OCI-LY7 (cell line): ENCODE results near the gene NINL. TPM values are rescaled to one million over a fixed set of nuclear protein-coding genes. Genes with fewer than 3 reads are reported as not detected.
A peak's percentile ranks its signal among the peaks of the same experiment; 100 is the strongest.

Experiments
- BruUV-seq: library from RNA; stranded (reverse); fragments of 400-500 nt; replicated peaks from 2 replicates; lab custom pipeline; 2021; lab: Mats Ljungman, UMichigan
- CTCF ChIA-PET: fragments of 300-600 bp; sonication (Branson Sonifier 250); formaldehyde crosslinking; loops from one replicate; lab custom pipeline; 2022; ENCODE audit warnings: antibody characterized with exemption; ENCODE audit not compliant: unreplicated experiment; lab: Charles Lee
- POLR2A ChIA-PET: fragments of 300-600 bp; sonication (Branson Sonifier 250); formaldehyde crosslinking; loops from one replicate; lab custom pipeline; 2022; ENCODE audit warnings: antibody characterized with exemption; lab: Charles Lee
- DNase-seq: peaks from one replicate; pipeline ENCODE4 v3.0.0-alpha.2; 2015; ENCODE audit warnings: low spot score
- H2AFZ ChIP-seq: fragments of 200-600 bp; sonication (generic), shearing (Covaris generic); 2 replicates; pipeline ENCODE4 v1.6.1; 2014; ENCODE audit warnings: mild to moderate bottlenecking, antibody characterized with exemption, low read length, moderate library complexity
- H3K27ac ChIP-seq: fragments of 200-600 bp; sonication (generic); 2 replicates; pipeline ENCODE4 v1.5.1; 2014; ENCODE audit warnings: mixed run types, low read depth, mild to moderate bottlenecking, moderate library complexity, low read length, inconsistent platforms; ENCODE audit not compliant: poor library complexity, severe bottlenecking
- H3K36me3 ChIP-seq: fragments of 200-600 bp; sonication (generic); 2 replicates; pipeline ENCODE4 v1.6.1; 2014; ENCODE audit warnings: mild to moderate bottlenecking, antibody characterized with exemption, low read length, moderate library complexity, mixed read lengths; ENCODE audit not compliant: insufficient read depth
- H3K4me1 ChIP-seq: fragments of 200-600 bp; sonication (generic); 2 replicates; pipeline ENCODE4 v1.5.1; 2014; ENCODE audit warnings: mild to moderate bottlenecking, low read length; ENCODE audit not compliant: insufficient read depth, poor library complexity, severe bottlenecking
- H3K4me2 ChIP-seq: fragments of 200-600 bp; sonication (generic); 2 replicates; pipeline ENCODE4 v1.6.1; 2014; ENCODE audit warnings: mild to moderate bottlenecking, low read length
- H3K4me3 ChIP-seq: fragments of 200-600 bp; sonication (generic); 2 replicates; pipeline ENCODE4 v1.5.1; 2014; ENCODE audit warnings: mild to moderate bottlenecking, low read depth, low read length; ENCODE audit not compliant: poor library complexity, severe bottlenecking
- H3K79me2 ChIP-seq: fragments of 200-600 bp; sonication (generic); 2 replicates; pipeline ENCODE4 v1.6.1; 2016; ENCODE audit warnings: low read depth, mild to moderate bottlenecking, low read length, moderate library complexity, mixed read lengths; ENCODE audit not compliant: insufficient read depth
- H3K9me2 ChIP-seq: fragments of 200-600 bp; sonication (generic); 2 replicates; pipeline ENCODE4 v1.6.1; 2016; ENCODE audit warnings: mild to moderate bottlenecking, low read length, mixed read lengths; ENCODE audit not compliant: insufficient read depth
- H3K9me3 ChIP-seq: fragments of 200-600 bp; sonication (generic); 2 replicates; pipeline ENCODE4 v1.6.1; 2014; ENCODE audit warnings: mild to moderate bottlenecking, mixed run types, low read length, mixed read lengths
- H4K20me1 ChIP-seq: fragments of 200-600 bp; sonication (generic); 2 replicates; pipeline ENCODE4 v1.6.1; 2014; ENCODE audit warnings: mild to moderate bottlenecking, antibody characterized with exemption, low read length, moderate library complexity, mixed read lengths; ENCODE audit not compliant: insufficient read depth
- CTCF ChIP-seq: fragments of 200-600 bp; sonication (generic); conservative IDR thresholded peaks from 2 replicates; pipeline ENCODE4 v1.5.1; 2014; ENCODE audit warnings: mild to moderate bottlenecking, antibody characterized with exemption, low read length, moderate library complexity, mixed read lengths
- EZH2phosphoT487 ChIP-seq: fragments of 200-600 bp; sonication (generic); IDR thresholded peaks from 2 replicates; pipeline ENCODE4 v1.6.1; 2018; ENCODE audit warnings: low read depth, borderline replicate concordance, mild to moderate bottlenecking, mixed run types, antibody characterized with exemption, low read length, moderate library complexity, mixed read lengths
- intact Hi-C: fragments of 100-400 bp; cut with micrococcal nuclease; formaldehyde crosslinking; loops from one replicate; pipeline ENCODE4 v1.10.0; 2022; ENCODE audit not compliant: unreplicated experiment
- total RNA-seq, 2 experiments: library from RNA; depleted of rRNA in 1 of 2; stranded (reverse); fragments of >200 nt in 1 of 2; shearing (Covaris generic) in 1 of 2; gene quantifications; 2 replicates each; pipeline ENCODE4 v1.2.3, GENCODE V29; 2014 to 2022

Gene NINL
- total RNA-seq, 2 experiments from 2014 or later, result 0.06 to 0.55 TPM

- POLR2A ChIA-PET, result no interaction called here
- no peaks in the 10 kb centered on the region for H3K79me2 ChIP-seq
- DNase-seq, result peak; percentile 42
- H4K20me1 ChIP-seq, result no peaks in the 10 kb centered on the region
- H3K9me2 ChIP-seq, result no peaks in the 10 kb centered on the region
- TF ChIP-seq EZH2phosphoT487, result no peak
- peak; percentile 74 for TF ChIP-seq CTCF
- H3K9me3 ChIP-seq, result no peaks in the 10 kb centered on the region
- H3K4me3 ChIP-seq, result no peak overlapping the region
- CTCF ChIA-PET, result no interaction called here
- H3K4me2 ChIP-seq, result no peak overlapping the region
- no peaks in the 10 kb centered on the region for H3K36me3 ChIP-seq
- no peak overlapping the region for H3K27ac ChIP-seq
- no peaks in the 10 kb centered on the region for H3K4me1 ChIP-seq
- BruUV-seq, result no TSS peak
- no peak overlapping the region for H2AFZ ChIP-seq
- intact Hi-C loops, result no loop called here
Observed at GRCh38 chr20:25470045-25470444, 115.3 kb downstream of the NINL start.

- ChIA-PET POLR2A (no interaction called here), CTCF (no interaction called here)
- no peaks in the 10 kb centered on the region for H3K9me2 ChIP-seq
- intact Hi-C loops, result no loop called here
- no peaks in the 10 kb centered on the region for H3K36me3 ChIP-seq
- no peaks in the 10 kb centered on the region for H4K20me1 ChIP-seq
- no peak overlapping the region for H2AFZ ChIP-seq
- no peak overlapping the region for H3K4me3 ChIP-seq
- no peak overlapping the region for H3K4me2 ChIP-seq
- DNase-seq, result no peak
- no peaks in the 10 kb centered on the region for H3K4me1 ChIP-seq
- no peaks in the 10 kb centered on the region for H3K9me3 ChIP-seq
- BruUV-seq, result no TSS peak
- no peaks in the 10 kb centered on the region for H3K79me2 ChIP-seq
- no peak overlapping the region for H3K27ac ChIP-seq
- no peak for TF ChIP-seq EZH2phosphoT487
Observed at GRCh38 chr20:25469558-25469957, 115.8 kb downstream of the NINL start.

GRCh38 chr20:25468126-25469075, 116.9 kb downstream of the NINL start:
- Histone ChIP-seq H3K4me1 (no peaks in the 10 kb centered on the region), H3K79me2 (no peaks in the 10 kb centered on the region), H3K4me2 (no peak overlapping the region), H2AFZ (no peak overlapping the region), H3K36me3 (no peaks in the 10 kb centered on the region), H3K9me3 (no peaks in the 10 kb centered on the region), H3K27ac (no peak overlapping the region), H4K20me1 (no peaks in the 10 kb centered on the region), H3K4me3 (no peak overlapping the region), H3K9me2 (no peaks in the 10 kb centered on the region)
- ChIA-PET POLR2A (no interaction called here), CTCF (no interaction called here)
- no peak for DNase-seq
- no TSS peak for BruUV-seq
- intact Hi-C loops, result no loop called here
- TF ChIP-seq EZH2phosphoT487 (no peak), CTCF (no peak)
